ENCODE measurements around the gene FMN1.

The FMN1 gene

DNA sequence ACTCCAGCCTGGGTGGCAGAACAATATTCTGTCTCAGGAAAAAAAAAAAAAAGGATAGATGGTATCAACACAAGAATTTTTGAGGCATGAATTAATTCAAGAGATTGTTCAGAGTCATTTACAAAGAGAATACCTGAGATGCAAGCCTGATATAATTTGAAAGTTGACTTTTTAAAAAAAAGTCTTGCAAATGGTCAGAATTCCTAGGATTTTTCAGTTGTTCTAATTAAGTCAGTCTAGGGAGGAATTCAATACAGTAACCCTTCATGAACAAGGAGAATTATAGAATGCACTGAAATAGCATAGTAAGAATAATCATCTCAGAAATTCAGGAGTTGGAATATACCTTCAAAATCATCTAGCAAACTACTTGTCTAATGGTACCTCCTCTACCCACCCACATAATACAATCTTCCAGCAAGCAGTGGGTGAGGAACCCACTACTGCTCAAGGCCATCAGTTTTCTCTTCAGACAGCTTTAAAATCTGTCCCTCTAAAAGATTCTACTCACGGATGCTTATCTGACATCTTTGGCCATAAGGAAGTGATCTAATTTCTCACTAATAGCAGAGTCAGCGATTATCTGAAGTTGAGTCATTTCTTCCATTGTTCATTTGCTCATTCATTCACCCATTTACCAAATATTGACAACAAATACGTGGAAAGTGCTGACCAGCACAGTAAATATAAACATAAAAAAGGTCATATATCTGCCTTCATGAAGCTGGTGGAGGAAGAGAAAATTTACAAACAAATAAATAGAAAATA, 317.1 kb downstream of the FMN1 start:
- H3K9me3 ChIP-seq (ENCODE audit: control insufficient read depth, insufficient read depth, low read length): no peaks in the 10 kb centered on the region
- H4K20me1 ChIP-seq (ENCODE audit: control insufficient read depth, insufficient read depth, low read depth, low read length): no peaks in the 10 kb centered on the region
- H3K9me2 ChIP-seq (replicated peaks; ENCODE audit: control insufficient read depth, low read length): no peaks in the 10 kb centered on the region
- no peak overlapping the region for H3K27ac ChIP-seq (ENCODE audit: low read depth, low read length)
- no peak overlapping the region for H3K4me3 ChIP-seq (ENCODE audit: low read length)
- H3F3A ChIP-seq (ENCODE audit: control insufficient read depth, insufficient read depth): no peaks in the 10 kb centered on the region
- no peak overlapping the region for H3K4me2 ChIP-seq (ENCODE audit: low read length)
- no peak for TF ChIP-seq EZH2phosphoT487 (IDR thresholded peaks at IDR 0.05; ENCODE audit: borderline replicate concordance, low read length)
- TF ChIP-seq CTCF (IDR thresholded peaks at IDR 0.05; ENCODE audit: low read depth, low read length, poor library complexity, severe bottlenecking): no peak
- H3K36me3 ChIP-seq (ENCODE audit: control insufficient read depth, low read length): no peaks in the 10 kb centered on the region
- peaks cover 2% of the 10 kb centered on the region; the same call in 1 of the 2 replicates for H3K27me3 ChIP-seq (ENCODE audit: control insufficient read depth, low read length)
- no peaks in the 10 kb centered on the region for H3K4me1 ChIP-seq (ENCODE audit: control insufficient read depth, low read length)
- no peaks in the 10 kb centered on the region for H3K79me2 ChIP-seq (ENCODE audit: control insufficient read depth, low read length)

DNA sequence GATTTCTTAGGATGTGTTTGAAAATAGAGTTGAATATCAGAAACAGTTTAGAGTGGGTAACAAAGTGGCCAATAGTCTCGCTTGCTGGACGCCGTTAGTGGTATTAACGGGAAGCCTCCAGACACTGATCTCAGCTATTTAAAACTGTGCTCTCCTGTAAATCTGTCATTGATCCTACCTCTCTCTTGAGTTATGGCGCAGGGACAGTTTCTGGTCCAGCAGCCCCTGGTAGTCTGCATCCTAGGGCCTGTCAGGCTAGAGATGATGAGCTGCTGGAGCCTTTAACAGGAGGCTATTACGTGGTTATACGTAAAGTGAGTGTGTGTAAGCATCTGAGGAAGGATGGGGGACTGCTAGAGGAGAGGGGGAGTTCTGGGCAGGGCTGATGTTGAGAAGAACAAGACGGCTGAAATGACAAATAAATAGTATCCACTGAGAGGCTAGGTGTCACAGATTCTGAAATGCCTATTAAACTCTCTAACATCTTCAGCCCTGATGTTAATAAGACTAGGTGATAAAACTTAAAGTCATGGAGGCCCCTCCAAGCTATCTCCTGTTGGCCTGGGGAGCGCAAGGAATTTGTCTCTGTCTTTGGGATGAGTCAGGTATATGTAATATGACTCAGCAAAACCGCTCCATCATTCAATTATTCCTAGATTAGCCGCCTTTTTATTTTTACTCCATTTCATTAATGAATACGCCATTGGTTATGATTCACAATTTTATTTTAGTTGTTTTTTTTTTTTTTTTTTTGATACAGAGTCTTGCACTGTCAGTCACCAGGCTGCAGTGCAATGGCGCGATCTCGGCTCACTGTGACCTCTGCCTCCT, 321.0 kb downstream of the FMN1 start:
- no peak for TF ChIP-seq CTCF (IDR thresholded peaks at IDR 0.05; ENCODE audit: low read depth, low read length, poor library complexity, severe bottlenecking)
- no peak for TF ChIP-seq EZH2phosphoT487 (IDR thresholded peaks at IDR 0.05; ENCODE audit: borderline replicate concordance, low read length)
- H3K27me3 ChIP-seq (ENCODE audit: control insufficient read depth, low read length): peaks cover 2% of the 10 kb centered on the region; the same call in 1 of the 2 replicates
- no peaks in the 10 kb centered on the region for H3K9me3 ChIP-seq (ENCODE audit: control insufficient read depth, insufficient read depth, low read length)
- no peaks in the 10 kb centered on the region for H4K20me1 ChIP-seq (ENCODE audit: control insufficient read depth, insufficient read depth, low read depth, low read length)
- H3K4me3 ChIP-seq (ENCODE audit: low read length): no peak overlapping the region
- H3K4me2 ChIP-seq (ENCODE audit: low read length): no peak overlapping the region
- no peaks in the 10 kb centered on the region for H3K9me2 ChIP-seq (replicated peaks; ENCODE audit: control insufficient read depth, low read length)
- no peaks in the 10 kb centered on the region for H3K4me1 ChIP-seq (ENCODE audit: control insufficient read depth, low read length)
- H3K79me2 ChIP-seq (ENCODE audit: control insufficient read depth, low read length): no peaks in the 10 kb centered on the region
- no peaks in the 10 kb centered on the region for H3K36me3 ChIP-seq (ENCODE audit: control insufficient read depth, low read length)
- no peaks in the 10 kb centered on the region for H3F3A ChIP-seq (ENCODE audit: control insufficient read depth, insufficient read depth)
- no peak overlapping the region for H3K27ac ChIP-seq (ENCODE audit: low read depth, low read length)

- H3F3A ChIP-seq (ENCODE audit: control insufficient read depth, insufficient read depth): no peaks in the 10 kb centered on the region
- no peaks in the 10 kb centered on the region for H3K9me3 ChIP-seq (ENCODE audit: control insufficient read depth, insufficient read depth, low read length)
- no peaks in the 10 kb centered on the region for H3K9me2 ChIP-seq (replicated peaks; ENCODE audit: control insufficient read depth, low read length)
- no peak overlapping the region for H3K4me2 ChIP-seq (ENCODE audit: low read length)
- TF ChIP-seq CTCF (IDR thresholded peaks at IDR 0.05; ENCODE audit: low read depth, low read length, poor library complexity, severe bottlenecking) (no peak), EZH2phosphoT487 (IDR thresholded peaks at IDR 0.05; ENCODE audit: borderline replicate concordance, low read length) (no peak)
- H3K27ac ChIP-seq (ENCODE audit: low read depth, low read length): no peak overlapping the region
- no peaks in the 10 kb centered on the region for H4K20me1 ChIP-seq (ENCODE audit: control insufficient read depth, insufficient read depth, low read depth, low read length)
- no peak overlapping the region for H3K4me3 ChIP-seq (ENCODE audit: low read length)
- peaks cover 2% of the 10 kb centered on the region; the same call in 1 of the 2 replicates for H3K27me3 ChIP-seq (ENCODE audit: control insufficient read depth, low read length)
- H3K36me3 ChIP-seq (ENCODE audit: control insufficient read depth, low read length): no peaks in the 10 kb centered on the region
- H3K4me1 ChIP-seq (ENCODE audit: control insufficient read depth, low read length): no peaks in the 10 kb centered on the region
- no peaks in the 10 kb centered on the region for H3K79me2 ChIP-seq (ENCODE audit: control insufficient read depth, low read length)
Observed at GRCh38 chr15:32872621-32873283, 321.8 kb downstream of the FMN1 start.

Measured in DOHH2 (cell line).